ENCODE measurements around the gene GID4.

GRCh38 chr17:17989618-17990017 lies 49.6 kb upstream of the GID4 start:
- TF ChIP-seq CTCF (conservative IDR thresholded peaks at IDR 0.05; ENCODE audit: low read depth, low read length) (no peak), POLR2A (IDR thresholded peaks at IDR 0.05; ENCODE audit: low read depth, low read length) (no peak), MAFK (IDR thresholded peaks at IDR 0.05; ENCODE audit: low read depth, low read length) (no peak), ELK1 (IDR thresholded peaks at IDR 0.05; ENCODE audit: borderline replicate concordance, low read depth, low read length) (no peak), RFX5 (IDR thresholded peaks at IDR 0.05; ENCODE audit: low read depth, low read length) (no peak), CHD1 (IDR thresholded peaks at IDR 0.05; ENCODE audit: low read depth, low read length) (no peak), RCOR1 (IDR thresholded peaks at IDR 0.05; ENCODE audit: insufficient replicate concordance, low read length) (no peak), RAD21 (IDR thresholded peaks at IDR 0.05; ENCODE audit: low read length) (no peak)

All from IMR-90 (cell line).